ENCODE results near the gene HIP1.
"Not testable (repeated sequence)": the region's sequence is repeated elsewhere in the genome, so short reads cannot be mapped to it uniquely, and the experiment has no call there.

The HIP1 gene

GRCh38 chr7:75509033-75509432 is 229.7 kb downstream of the HIP1 start:
- not testable (repeated sequence) for H3K9me3 ChIP-seq (ENCODE audit: control insufficient read depth in 5 of 5, low read length in 5 of 5); H3K27ac ChIP-seq (ENCODE audit: low read depth, low read length); H3K4me1 ChIP-seq (ENCODE audit: control insufficient read depth in 5 of 5, insufficient read depth in 5 of 5, low read length in 5 of 5); H3K4me3 ChIP-seq (ENCODE audit: low read depth in 1 of 5, low read length in 5 of 5); H3K36me3 ChIP-seq (ENCODE audit: control insufficient read depth in 5 of 5, insufficient read depth in 5 of 5, low read length in 5 of 5); H3K9ac ChIP-seq (ENCODE audit: low read length in 5 of 5); H3K27me3 ChIP-seq (ENCODE audit: control insufficient read depth in 5 of 5, insufficient read depth in 4 of 5, low read length in 5 of 5)

GRCh38 chr7:75492020-75492419 is 246.7 kb downstream of the HIP1 start, which contains the start of gene SPDYE5:
SPDYE5 (plus strand) TSS chr7:75492320; CDS start chr7:75494048, 1,728 bp downstream.
- H3K27ac ChIP-seq (ENCODE audit: low read depth, low read length); H3K27me3 ChIP-seq (ENCODE audit: control insufficient read depth in 5 of 5, insufficient read depth in 4 of 5, low read length in 5 of 5); H3K4me1 ChIP-seq (ENCODE audit: control insufficient read depth in 5 of 5, insufficient read depth in 5 of 5, low read length in 5 of 5); H3K4me3 ChIP-seq (ENCODE audit: low read depth in 1 of 5, low read length in 5 of 5); H3K36me3 ChIP-seq (ENCODE audit: control insufficient read depth in 5 of 5, insufficient read depth in 5 of 5, low read length in 5 of 5); H3K9me3 ChIP-seq (ENCODE audit: control insufficient read depth in 5 of 5, low read length in 5 of 5); H3K9ac ChIP-seq (ENCODE audit: low read length in 5 of 5): not testable (repeated sequence)

- peak within 1 kb of the TSS in 4 of 5 donors; percentile 55 to 78 (median 68) for H3K9ac ChIP-seq (ENCODE audit: low read length in 5 of 5)
- H3K27ac ChIP-seq (ENCODE audit: low read depth, low read length) = peak within 1 kb of the TSS; percentile 23
- not testable (repeated sequence) for H3K27me3 ChIP-seq (ENCODE audit: control insufficient read depth in 5 of 5, insufficient read depth in 4 of 5, low read length in 5 of 5); H3K4me1 ChIP-seq (ENCODE audit: control insufficient read depth in 5 of 5, insufficient read depth in 5 of 5, low read length in 5 of 5); H3K36me3 ChIP-seq (ENCODE audit: control insufficient read depth in 5 of 5, insufficient read depth in 5 of 5, low read length in 5 of 5); H3K9me3 ChIP-seq (ENCODE audit: control insufficient read depth in 5 of 5, low read length in 5 of 5)
- peak within 1 kb of the TSS; percentile 73 to 77 (median 76) for H3K4me3 ChIP-seq (ENCODE audit: low read depth in 1 of 5, low read length in 5 of 5)
These were observed 252.6 kb downstream of the HIP1 start, which contains the start of gene POM121C for GRCh38 chr7:75485979-75486643. POM121C (minus strand) TSS chr7:75486299; CDS start chr7:75441496, 44,803 bp downstream.

GRCh38 chr7:75485355-75485978 is 253.3 kb downstream of the HIP1 start:
- H3K36me3 ChIP-seq (ENCODE audit: control insufficient read depth in 5 of 5, insufficient read depth in 5 of 5, low read length in 5 of 5); H3K4me1 ChIP-seq (ENCODE audit: control insufficient read depth in 5 of 5, insufficient read depth in 5 of 5, low read length in 5 of 5); H3K27me3 ChIP-seq (ENCODE audit: control insufficient read depth in 5 of 5, insufficient read depth in 4 of 5, low read length in 5 of 5); H3K9me3 ChIP-seq (ENCODE audit: control insufficient read depth in 5 of 5, low read length in 5 of 5): not testable (repeated sequence)
- H3K9ac ChIP-seq (ENCODE audit: low read length in 5 of 5) = peak overlapping the region in 4 of 5 donors; percentile 30 to 78 (median 65)
- peak overlapping the region; percentile 73 to 77 (median 76) for H3K4me3 ChIP-seq (ENCODE audit: low read depth in 1 of 5, low read length in 5 of 5)
- H3K27ac ChIP-seq (ENCODE audit: low read depth, low read length) = peak overlapping the region; percentile 23
